ENCODE measurements around the gene ACTL7A.

ACTL7A gene

GRCh38 chr9:108854641-108855528 is 7.2 kb upstream of the ACTL7A start:
- Histone ChIP-seq H3K9me3 (ENCODE audit: insufficient read depth, low read depth, low read length) (no peaks in the 10 kb centered on the region), H3K4me2 (ENCODE audit: low read depth, low read length, poor library complexity, severe bottlenecking) (no peak overlapping the region), H2AFZ (ENCODE audit: low read length) (no peak overlapping the region), H3K36me3 (ENCODE audit: insufficient read depth, low read length) (no peaks in the 10 kb centered on the region), H3K4me1 (ENCODE audit: insufficient read depth, low read length, poor library complexity, severe bottlenecking) (no peaks in the 10 kb centered on the region), H4K20me1 (ENCODE audit: insufficient read depth, low read length, poor library complexity, severe bottlenecking) (no peaks in the 10 kb centered on the region), H3K9ac (ENCODE audit: low read depth, low read length, poor library complexity, severe bottlenecking) (no peak overlapping the region), H3K27me3 (ENCODE audit: insufficient read depth, low read length, poor library complexity, severe bottlenecking) (no peaks in the 10 kb centered on the region), H3F3A (ENCODE audit: low read depth) (no peaks in the 10 kb centered on the region), H3K79me2 (ENCODE audit: insufficient read depth, low read length) (no peaks in the 10 kb centered on the region), H3K9me2 (replicated peaks; ENCODE audit: low read depth, low read length) (no peaks in the 10 kb centered on the region), H3K4me3 (ENCODE audit: low read length, poor library complexity, severe bottlenecking) (no peak overlapping the region)
- TF ChIP-seq CTCF (conservative IDR thresholded peaks at IDR 0.05; ENCODE audit: low read length) (no peak), EZH2phosphoT487 (IDR thresholded peaks at IDR 0.05; ENCODE audit: borderline replicate concordance) (no peak)

GRCh38 chr9:108855529-108855886 is 6.6 kb upstream of the ACTL7A start:
- no peaks in the 10 kb centered on the region for H3K79me2 ChIP-seq (ENCODE audit: insufficient read depth, low read length)
- H3K4me3 ChIP-seq (ENCODE audit: low read length, poor library complexity, severe bottlenecking): no peak overlapping the region
- no peaks in the 10 kb centered on the region for H3K9me3 ChIP-seq (ENCODE audit: insufficient read depth, low read depth, low read length)
- no peaks in the 10 kb centered on the region for H3F3A ChIP-seq (ENCODE audit: low read depth)
- no peaks in the 10 kb centered on the region for H4K20me1 ChIP-seq (ENCODE audit: insufficient read depth, low read length, poor library complexity, severe bottlenecking)
- TF ChIP-seq EZH2phosphoT487 (IDR thresholded peaks at IDR 0.05; ENCODE audit: borderline replicate concordance) (no peak), CTCF (conservative IDR thresholded peaks at IDR 0.05; ENCODE audit: low read length) (no peak)
- H3K9me2 ChIP-seq (replicated peaks; ENCODE audit: low read depth, low read length): no peaks in the 10 kb centered on the region
- no peaks in the 10 kb centered on the region for H3K27me3 ChIP-seq (ENCODE audit: insufficient read depth, low read length, poor library complexity, severe bottlenecking)
- H3K36me3 ChIP-seq (ENCODE audit: insufficient read depth, low read length): no peaks in the 10 kb centered on the region
- no peaks in the 10 kb centered on the region for H3K4me1 ChIP-seq (ENCODE audit: insufficient read depth, low read length, poor library complexity, severe bottlenecking)
- H2AFZ ChIP-seq (ENCODE audit: low read length): no peak overlapping the region
- H3K9ac ChIP-seq (ENCODE audit: low read depth, low read length, poor library complexity, severe bottlenecking): no peak overlapping the region
- no peak overlapping the region for H3K4me2 ChIP-seq (ENCODE audit: low read depth, low read length, poor library complexity, severe bottlenecking)

- no peak within 1 kb of the TSS for H2AFZ ChIP-seq (ENCODE audit: low read length)
- H3K9ac ChIP-seq (ENCODE audit: low read depth, low read length, poor library complexity, severe bottlenecking): no peak within 1 kb of the TSS
- H3K4me3 ChIP-seq (ENCODE audit: low read length, poor library complexity, severe bottlenecking): no peak within 1 kb of the TSS
- no peaks in the 10 kb centered on the region for H3K36me3 ChIP-seq (ENCODE audit: insufficient read depth, low read length)
- no peaks in the 10 kb centered on the region for H3K4me1 ChIP-seq (ENCODE audit: insufficient read depth, low read length, poor library complexity, severe bottlenecking)
- H3F3A ChIP-seq (ENCODE audit: low read depth): no peaks in the 10 kb centered on the region
- H3K9me3 ChIP-seq (ENCODE audit: insufficient read depth, low read depth, low read length): no peaks in the 10 kb centered on the region
- H3K9me2 ChIP-seq (replicated peaks; ENCODE audit: low read depth, low read length): no peaks in the 10 kb centered on the region
- no peak within 1 kb of the TSS for H3K4me2 ChIP-seq (ENCODE audit: low read depth, low read length, poor library complexity, severe bottlenecking)
- no peaks in the 10 kb centered on the region for H3K79me2 ChIP-seq (ENCODE audit: insufficient read depth, low read length)
- TF ChIP-seq EZH2phosphoT487 (IDR thresholded peaks at IDR 0.05; ENCODE audit: borderline replicate concordance) (no peak), CTCF (conservative IDR thresholded peaks at IDR 0.05; ENCODE audit: low read length) (no peak)
- H3K27me3 ChIP-seq (ENCODE audit: insufficient read depth, low read length, poor library complexity, severe bottlenecking): no peaks in the 10 kb centered on the region
- no peaks in the 10 kb centered on the region for H4K20me1 ChIP-seq (ENCODE audit: insufficient read depth, low read length, poor library complexity, severe bottlenecking)
These were observed 6.2 kb upstream of the ACTL7A start, which contains the start of gene ACTL7B for GRCh38 chr9:108855888-108856287. ACTL7B (minus strand) TSS chr9:108855986; CDS start chr9:108855930, 56 bp downstream.
